Hepatic stellate cell (primary cell): Measurements from ENCODE around the gene ZNF77.
"Not testable (repeated sequence)": the region's sequence is repeated elsewhere in the genome, so short reads cannot be mapped to it uniquely, and the experiment has no call there.

Experiments
- DNase-seq: peaks from one replicate; pipeline ENCODE4 v3.0.0; 2011; ENCODE audit warnings: low spot score

ZNF77 gene

DNA sequence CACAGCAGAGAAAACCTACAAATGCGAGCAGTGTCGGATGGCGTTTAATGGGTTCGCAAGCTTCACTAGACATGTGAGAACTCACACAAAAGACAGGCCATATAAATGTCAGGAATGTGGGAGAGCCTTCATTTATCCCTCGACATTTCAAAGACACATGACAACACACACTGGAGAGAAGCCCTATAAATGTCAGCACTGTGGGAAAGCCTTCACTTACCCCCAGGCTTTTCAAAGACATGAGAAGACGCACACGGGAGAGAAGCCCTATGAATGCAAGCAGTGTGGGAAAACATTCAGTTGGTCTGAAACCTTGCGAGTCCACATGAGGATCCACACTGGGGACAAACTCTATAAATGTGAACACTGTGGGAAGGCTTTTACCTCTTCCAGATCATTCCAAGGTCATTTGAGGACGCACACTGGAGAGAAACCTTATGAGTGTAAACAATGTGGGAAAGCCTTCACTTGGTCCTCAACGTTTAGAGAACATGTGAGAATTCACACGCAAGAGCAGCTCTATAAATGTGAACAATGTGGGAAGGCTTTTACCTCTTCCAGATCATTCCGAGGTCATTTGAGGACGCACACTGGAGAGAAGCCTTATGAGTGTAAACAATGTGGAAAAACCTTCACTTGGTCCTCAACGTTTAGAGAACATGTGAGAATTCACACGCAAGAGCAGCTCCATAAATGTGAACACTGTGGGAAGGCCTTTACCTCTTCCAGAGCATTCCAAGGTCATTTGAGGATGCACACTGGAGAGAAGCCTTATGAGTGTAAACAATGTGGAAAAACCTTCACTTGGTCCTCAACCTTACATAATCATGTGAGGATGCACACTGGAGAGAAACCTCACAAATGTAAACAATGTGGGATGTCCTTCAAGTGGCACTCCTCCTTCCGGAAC, 27.2 kb downstream of the ZNF77 start:
- no peak for DNase-seq

DNA sequence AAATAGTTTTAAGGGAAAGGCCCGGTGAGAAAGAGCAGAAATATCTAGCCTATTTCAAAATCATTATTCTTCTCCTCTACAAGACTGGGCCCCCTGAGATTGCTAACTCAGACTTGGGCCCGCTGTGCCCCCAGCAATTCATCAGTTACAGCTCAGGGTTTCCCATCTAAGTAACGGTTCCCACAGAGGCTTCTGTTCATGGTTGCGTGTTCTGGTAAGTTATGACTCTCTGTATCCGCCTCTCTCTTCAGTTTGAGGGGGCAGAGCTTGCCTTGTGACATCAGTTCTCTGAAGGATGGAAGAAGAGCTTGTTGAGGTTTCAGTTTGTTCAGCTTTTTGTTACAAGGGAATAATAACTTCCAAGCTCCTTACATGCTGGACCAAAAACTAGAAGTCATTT, 32.5 kb downstream of the ZNF77 start:
- no peak for DNase-seq

DNA sequence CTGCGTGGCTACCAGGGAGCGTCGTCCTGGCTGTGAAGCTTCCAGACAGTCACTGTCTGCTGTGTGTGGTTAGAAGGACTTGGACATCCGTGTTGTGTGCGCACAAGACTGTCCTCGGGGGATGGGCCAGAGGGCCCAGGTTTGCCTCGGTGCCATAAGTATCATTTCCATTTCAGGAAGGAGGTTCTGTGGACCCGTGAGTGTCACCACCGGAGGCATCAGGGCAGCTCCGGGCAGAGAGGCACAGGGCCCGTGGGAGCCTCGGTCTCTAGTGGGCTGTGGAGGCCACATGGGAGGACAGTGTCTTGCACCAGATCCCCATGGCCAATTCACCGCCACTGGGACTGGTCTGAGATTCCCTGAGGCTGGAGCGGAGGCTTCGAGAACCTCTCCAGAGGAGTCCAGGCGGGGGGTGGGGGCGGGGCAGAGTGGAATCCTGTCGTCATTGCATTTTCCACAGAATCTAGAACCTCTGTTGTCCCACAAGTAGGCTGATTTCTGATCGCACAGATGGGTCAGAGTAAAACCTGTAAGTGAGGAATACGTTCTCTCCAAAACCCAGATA, 38.1 kb downstream of the ZNF77 start:
- no peak for DNase-seq

DNA sequence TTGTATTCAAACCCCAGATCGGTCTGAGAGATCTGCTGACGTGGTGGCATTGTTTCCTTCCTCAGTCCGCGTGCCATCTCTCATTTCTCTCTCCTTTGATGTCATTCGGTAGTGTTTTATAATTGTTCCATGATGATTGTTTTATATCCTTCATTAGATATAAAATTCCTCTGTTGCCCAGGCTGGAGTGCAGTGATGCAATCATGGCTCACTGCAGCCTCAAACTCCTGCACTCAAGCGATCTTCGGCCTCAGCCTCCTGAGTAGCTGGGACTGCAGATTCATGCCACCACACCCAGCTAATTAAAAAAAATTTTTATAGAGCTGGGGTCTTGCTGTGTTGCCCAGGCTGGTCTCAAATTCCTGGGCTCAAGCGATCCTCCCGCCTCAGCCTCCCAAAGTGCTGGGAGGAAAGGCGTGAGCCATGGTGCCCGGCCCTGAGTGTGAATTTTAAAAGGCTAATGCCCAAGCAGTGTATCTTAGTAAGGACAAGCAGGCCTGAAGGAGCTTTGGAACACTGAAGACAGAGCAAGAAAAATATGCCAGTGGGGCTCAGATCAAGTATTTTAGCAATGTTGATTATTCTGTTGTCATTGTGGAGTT, 38.8 kb downstream of the ZNF77 start:
- no peak for DNase-seq

DNA sequence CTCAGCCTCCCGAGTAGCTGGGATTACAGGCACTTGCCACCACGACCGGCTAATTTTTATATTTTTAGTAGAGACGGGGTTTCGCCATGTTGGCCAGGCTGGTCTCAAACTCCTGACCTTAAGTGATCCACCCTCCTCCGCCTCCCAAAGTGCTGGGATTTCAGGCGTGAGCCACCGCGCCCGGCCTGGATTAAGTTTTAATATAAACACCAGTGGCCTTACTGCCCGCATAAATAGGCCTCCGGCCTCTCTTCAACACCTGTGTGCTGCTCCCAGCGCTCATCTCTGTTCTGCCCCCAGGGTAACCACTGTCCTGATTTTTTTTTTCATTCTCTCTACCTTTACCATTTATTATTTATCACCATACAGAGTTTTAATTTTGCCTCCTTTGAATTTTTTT, 41.4 kb downstream of the ZNF77 start:
- DNase-seq, result not testable (repeated sequence)

DNA sequence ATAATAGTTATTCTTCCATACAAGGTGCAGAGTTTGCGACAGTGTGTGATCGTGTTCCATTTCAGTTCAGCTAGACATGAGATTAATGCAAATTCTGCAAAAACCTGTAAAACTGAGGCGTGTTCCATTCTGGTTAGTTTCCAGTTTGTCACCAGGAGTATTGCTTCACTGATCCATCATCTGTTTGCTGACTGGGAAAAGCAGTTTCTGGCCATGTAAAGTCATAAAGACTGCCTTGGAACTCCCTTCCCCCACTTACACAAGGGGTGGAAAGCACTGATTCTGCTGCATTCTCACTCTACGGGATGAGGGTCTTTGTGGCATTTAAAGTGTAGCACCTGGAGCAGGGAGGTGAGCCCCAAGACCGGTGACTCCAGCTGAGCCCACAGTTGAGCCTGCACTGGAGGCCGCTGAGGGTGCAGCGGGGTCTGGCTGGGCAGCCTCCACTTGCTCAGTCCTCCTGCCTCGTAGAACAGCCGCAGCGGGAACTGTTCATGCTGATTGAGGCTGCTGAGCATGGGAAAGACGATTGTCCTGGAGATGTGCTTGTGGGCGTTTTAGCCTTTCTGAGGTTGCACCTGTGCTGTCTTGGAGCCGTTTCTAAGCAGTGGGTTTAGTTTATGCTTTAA, 42.1 kb downstream of the ZNF77 start:
- DNase-seq, result no peak

DNA sequence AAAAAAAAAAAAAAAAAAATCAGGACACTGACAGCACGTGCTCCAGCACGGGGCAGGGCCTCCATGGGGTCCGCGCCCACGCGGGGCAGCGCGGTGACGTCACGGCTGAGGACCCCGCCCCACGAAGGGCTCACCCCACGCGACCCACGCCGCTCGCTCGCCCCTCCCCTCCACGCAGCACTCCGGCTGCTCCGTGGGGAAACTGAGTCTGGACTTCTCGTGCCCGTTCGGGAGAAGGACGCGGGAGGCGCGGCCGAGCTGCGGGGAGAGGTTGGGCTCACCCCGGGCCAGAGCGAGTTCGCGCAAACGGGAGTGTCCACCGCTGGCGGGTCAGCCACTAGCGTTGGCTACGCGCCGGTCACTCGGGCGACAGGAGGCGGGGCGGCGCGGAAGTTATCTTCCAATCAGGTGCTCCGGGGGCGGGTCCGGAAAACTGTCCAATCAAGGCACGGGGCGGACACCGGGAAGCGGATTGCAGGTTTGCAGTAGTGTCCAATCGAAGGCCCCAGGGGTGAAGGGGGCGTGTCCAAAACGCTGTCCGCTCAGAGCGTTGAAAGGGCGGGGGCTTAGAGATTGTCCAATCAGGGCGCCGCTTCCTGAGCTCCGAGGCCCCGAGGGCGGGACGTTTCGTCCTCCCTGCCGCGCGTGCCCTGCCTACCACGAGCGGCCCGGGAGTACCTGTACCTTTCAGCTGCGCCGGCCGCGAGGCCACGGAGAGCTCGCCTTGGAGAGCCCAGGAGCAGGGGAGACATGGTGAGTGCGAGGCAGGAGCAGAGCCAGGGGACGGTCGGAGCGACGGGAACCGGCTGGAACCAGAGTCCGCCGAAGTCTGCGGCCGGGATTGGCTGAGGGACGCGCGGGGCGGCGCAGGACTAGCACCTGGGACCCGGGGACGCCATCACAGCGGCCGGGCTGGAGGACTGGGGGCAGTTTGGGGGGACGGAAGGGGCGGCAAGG, 44.2 kb downstream of the ZNF77 start, which contains the start of gene ZNF57:
Gene ZNF57 (plus strand): TSS at position 633 of the 957 bp plus-strand sequence. CDS start 118 bp downstream, at position 751.
- DNase-seq, result peak; percentile 100

DNA sequence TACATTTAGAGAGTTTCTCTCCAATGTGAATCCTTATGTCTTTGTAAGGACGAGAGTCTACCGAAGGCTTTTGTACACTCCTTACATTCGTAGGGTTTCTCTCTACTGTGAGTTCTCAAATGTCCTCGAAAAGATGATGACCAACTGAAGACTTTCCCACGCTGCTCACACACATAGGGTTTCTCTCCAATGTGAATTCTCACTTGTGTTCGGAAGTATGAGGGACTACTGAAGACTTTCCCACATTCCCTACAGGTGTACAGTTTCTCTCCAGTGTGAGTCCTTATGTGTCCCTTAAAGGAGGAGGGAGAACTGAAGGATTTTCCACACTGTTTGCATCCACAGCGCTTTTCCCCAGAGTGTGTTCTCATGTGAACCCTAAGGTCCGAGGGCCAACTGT, 48.1 kb downstream of the ZNF77 start:
- DNase-seq, result no peak

DNA sequence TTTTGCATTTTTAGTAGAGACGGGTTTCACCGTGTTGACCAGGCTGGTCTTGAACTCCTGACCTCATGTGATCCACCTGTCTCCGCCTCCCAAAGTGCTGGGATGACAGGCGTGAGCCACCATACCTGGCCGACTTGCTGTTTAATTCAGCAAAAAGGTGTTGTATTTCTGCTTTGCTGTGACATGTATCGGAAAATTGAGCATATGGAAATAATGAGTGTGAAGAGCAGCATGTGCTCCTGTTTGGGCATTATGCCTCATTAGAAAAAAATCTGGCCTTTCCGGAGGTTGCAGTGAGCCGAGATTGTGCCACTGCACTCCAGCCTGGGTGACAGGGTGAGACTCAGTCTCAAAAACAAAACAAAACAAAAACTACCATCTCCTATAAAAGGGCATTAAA, 54.2 kb downstream of the ZNF77 start:
- DNase-seq, result not testable (repeated sequence)

DNA sequence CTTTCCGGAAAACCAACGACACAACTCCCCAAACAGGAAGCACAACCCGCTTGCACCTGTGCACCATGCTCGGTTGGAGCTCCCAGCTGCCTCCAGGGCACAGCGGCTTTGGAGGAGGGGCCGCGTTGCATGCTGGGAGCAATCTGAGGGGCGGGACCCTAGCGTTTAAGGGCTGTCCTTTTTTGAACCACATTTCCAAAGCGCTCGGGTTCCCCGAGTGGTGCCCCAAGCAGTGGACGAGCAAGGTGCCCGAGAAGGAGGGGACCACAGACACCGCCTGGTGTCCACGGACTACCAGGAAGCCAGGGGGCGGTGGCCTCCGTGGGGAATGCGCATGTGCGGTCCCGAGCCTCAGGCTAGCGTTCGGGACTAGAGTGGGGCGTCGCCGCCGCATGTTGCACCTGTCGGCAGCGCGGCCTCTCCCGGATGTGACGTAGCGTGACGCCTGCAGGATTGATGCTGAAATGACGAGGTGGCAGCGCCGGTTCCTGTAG, 56.0 kb downstream of the ZNF77 start:
- DNase-seq, result no peak

DNA sequence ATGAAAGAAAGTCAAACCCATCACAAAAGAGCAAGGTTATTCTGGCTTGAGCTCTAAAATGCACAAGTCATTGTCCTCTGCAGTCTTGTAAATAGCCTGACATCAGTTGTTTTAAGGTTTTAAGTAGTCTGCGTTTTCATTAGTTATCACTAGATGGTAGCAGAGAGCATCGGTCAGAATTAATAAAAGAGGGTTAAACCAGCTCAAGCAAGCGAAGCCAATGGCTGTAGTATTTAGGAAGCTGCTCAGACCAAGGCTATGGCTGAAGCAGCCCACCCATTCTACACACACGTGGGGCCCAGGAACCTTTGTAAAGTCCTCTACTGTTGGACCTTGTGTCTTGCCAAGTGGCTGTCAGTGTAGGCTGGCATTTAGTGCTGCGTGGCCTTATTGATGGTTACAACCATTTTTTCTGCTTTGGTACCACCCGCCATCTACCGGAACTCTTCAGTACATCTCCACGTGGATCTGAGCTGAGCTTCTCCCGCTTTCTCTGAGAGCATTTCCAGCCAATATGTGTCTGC, 57.3 kb downstream of the ZNF77 start:
- DNase-seq, result peak; percentile 72

DNA sequence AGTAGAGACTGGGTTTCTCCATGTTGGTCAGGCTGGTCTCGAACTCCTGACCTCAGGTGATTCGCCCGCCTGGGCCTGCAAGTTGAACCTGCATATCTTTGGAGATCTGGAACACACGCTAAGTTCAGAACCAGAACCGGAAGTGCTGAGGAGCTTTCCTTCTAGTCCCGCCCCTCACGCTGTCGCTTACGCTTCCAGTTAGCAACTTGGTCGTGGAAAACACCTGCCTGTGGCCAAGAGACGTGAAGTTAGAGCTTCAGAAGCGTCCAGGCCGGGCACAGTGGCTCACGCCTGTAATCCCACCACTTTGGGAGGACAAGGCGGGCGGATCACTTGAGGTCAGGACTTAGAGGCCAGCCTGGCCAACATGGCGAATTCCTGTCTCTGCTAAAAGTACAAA, 59.0 kb downstream of the ZNF77 start:
- no peak for DNase-seq

DNA sequence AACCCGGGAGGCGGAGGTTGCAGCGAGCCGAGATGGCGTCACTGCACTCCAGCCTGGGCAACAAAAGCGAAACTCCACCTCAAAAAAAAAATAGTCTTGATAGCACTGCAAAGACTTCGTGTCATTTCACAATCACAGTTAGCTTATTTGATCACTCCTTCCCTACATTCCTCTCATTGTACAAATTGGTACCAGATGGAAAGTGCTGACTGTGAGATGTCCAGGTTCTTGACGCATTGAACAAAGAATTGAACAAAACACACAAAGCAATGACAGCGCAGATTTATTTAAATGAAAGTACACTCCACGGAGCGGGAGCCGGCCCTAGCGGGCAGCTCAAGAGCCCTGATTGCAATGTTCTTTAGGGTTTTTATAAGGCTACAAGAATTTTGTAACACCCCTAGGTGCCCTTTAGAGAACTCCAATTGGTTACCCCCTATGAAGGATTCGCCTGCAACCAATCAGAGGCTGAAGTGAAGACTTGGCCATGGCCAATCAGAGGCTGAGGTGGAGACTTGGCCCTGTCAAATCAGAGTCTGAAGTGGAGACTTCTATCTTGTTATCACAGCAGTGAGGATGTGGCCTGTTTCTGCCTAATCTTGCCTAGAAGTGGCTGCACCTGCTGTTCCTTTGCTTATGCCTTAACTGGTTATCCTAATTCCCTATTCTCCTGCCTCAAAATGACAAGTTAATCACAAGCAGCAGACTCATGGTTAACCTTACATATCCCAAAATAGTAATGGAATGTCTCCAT, 60.9 kb downstream of the ZNF77 start:
- DNase-seq, result no peak
